RWPE2 (cell line): ENCODE measurements around the gene MUC22.

Source experiments
- ATAC-seq: fragments of 200-7000 bp; cut with Tn5 transposase; 3 replicates; pipeline ENCODE4 v1.9.1; 2021; ENCODE audit warnings: low read depth
- DNase-seq: peaks from one replicate; pipeline ENCODE4 v3.0.0-alpha.2; 2020; ENCODE audit warnings: low spot score
- H3K27ac ChIP-seq: fragments of 450-650 bp; 2 replicates; pipeline ENCODE4 v1.5.1; 2017; ENCODE audit warnings: mild to moderate bottlenecking; ENCODE audit not compliant: poor library complexity, severe bottlenecking
- H3K27me3 ChIP-seq: fragments of 250-450 bp; sonication (Bioruptor Pico); 2 replicates; pipeline ENCODE4 v1.5.1; 2021; ENCODE audit warnings: mild to moderate bottlenecking, moderate library complexity; ENCODE audit not compliant: insufficient read depth, poor library complexity, severe bottlenecking
- H3K36me3 ChIP-seq: fragments of 250-450 bp; sonication (Bioruptor Pico); 2 replicates; pipeline ENCODE4 v1.5.1; 2020; ENCODE audit warnings: low read depth, mild to moderate bottlenecking, moderate library complexity
- H3K4me1 ChIP-seq: fragments of 250-450 bp; sonication (Bioruptor Pico); 2 replicates; pipeline ENCODE4 v1.5.1; 2021; ENCODE audit warnings: mild to moderate bottlenecking, moderate library complexity; ENCODE audit not compliant: insufficient read depth, poor library complexity, severe bottlenecking
- H3K4me3 ChIP-seq: fragments of 250-450 bp; sonication (Bioruptor Pico); 2 replicates; pipeline ENCODE4 v1.5.1; 2021; ENCODE audit warnings: mild to moderate bottlenecking, moderate library complexity; ENCODE audit not compliant: severe bottlenecking
- H3K9me3 ChIP-seq: fragments of 250-450 bp; sonication (Bioruptor Pico); 2 replicates; pipeline ENCODE4 v1.5.1; 2021; ENCODE audit warnings: mild to moderate bottlenecking, moderate library complexity; ENCODE audit not compliant: severe bottlenecking
- CTCF ChIP-seq: fragments of 450-650 bp; IDR thresholded peaks from one replicate; pipeline ENCODE4 v1.5.1; 2017; ENCODE audit warnings: mild to moderate bottlenecking, moderate library complexity; ENCODE audit not compliant: poor library complexity, severe bottlenecking

MUC22 gene

GRCh38 chr6:31025595-31025994, 15.3 kb downstream of the MUC22 start:
- Histone ChIP-seq H3K27me3 (no peaks in the 10 kb centered on the region), H3K4me3 (no peak overlapping the region), H3K9me3 (no peaks in the 10 kb centered on the region), H3K4me1 (no peaks in the 10 kb centered on the region), H3K27ac (no peak overlapping the region), H3K36me3 (no peaks in the 10 kb centered on the region)
- ATAC-seq (no peak), DNase-seq (no peak)
- TF ChIP-seq CTCF = no peak

- peaks cover 5% of the 10 kb centered on the region for H3K4me1 ChIP-seq
- H3K27me3 ChIP-seq = no peaks in the 10 kb centered on the region
- H3K27ac ChIP-seq = no peak overlapping the region
- no peak for ATAC-seq
- DNase-seq = no peak
- TF ChIP-seq CTCF = no peak
- no peaks in the 10 kb centered on the region for H3K9me3 ChIP-seq
- H3K36me3 ChIP-seq = no peaks in the 10 kb centered on the region
- H3K4me3 ChIP-seq = no peak overlapping the region
These were observed 20.8 kb downstream of the MUC22 start for GRCh38 chr6:31031095-31031494.

GRCh38 chr6:31033075-31033474, 22.8 kb downstream of the MUC22 start:
- DNase-seq (no peak), ATAC-seq (no peak)
- Histone ChIP-seq H3K27me3 (no peaks in the 10 kb centered on the region), H3K9me3 (no peaks in the 10 kb centered on the region), H3K4me3 (no peak overlapping the region), H3K27ac (no peak overlapping the region), H3K36me3 (no peaks in the 10 kb centered on the region), H3K4me1 (peaks cover 12% of the 10 kb centered on the region)
- TF ChIP-seq CTCF = no peak

GRCh38 chr6:31035862-31036497, 25.7 kb downstream of the MUC22 start:
- Histone ChIP-seq H3K4me1 (peaks cover 12% of the 10 kb centered on the region), H3K36me3 (no peaks in the 10 kb centered on the region), H3K27me3 (no peaks in the 10 kb centered on the region), H3K27ac (no peak overlapping the region), H3K4me3 (no peak overlapping the region), H3K9me3 (no peaks in the 10 kb centered on the region)
- no peak for TF ChIP-seq CTCF
- peak; percentile 56; the same call in 2 of the 3 replicates for ATAC-seq
- DNase-seq = no peak

- Histone ChIP-seq H3K36me3 (no peaks in the 10 kb centered on the region), H3K27me3 (no peaks in the 10 kb centered on the region), H3K27ac (no peak overlapping the region), H3K9me3 (no peaks in the 10 kb centered on the region), H3K4me3 (no peak overlapping the region), H3K4me1 (peaks cover 12% of the 10 kb centered on the region)
- no peak for TF ChIP-seq CTCF
- DNase-seq (no peak), ATAC-seq (no peak)
These were observed 26.9 kb downstream of the MUC22 start for GRCh38 chr6:31037169-31037568.
